A549 (cell line): Measurements from ENCODE around the gene EBF3. TPM values are rescaled to one million over a fixed set of nuclear protein-coding genes. Genes with fewer than 3 reads are reported as not detected.

ENCODE experiments used
- ATAC-seq, 2 experiments: fragments of 200-7000 bp in 1 of 2; fragments of >200 bp in 1 of 2; cut with Nextera tagmentation in 1 of 2; cut with Tn5 transposase in 1 of 2; 3 replicates each; pipeline versions ENCODE4 v1.8.0 to v1.9.1; 2018 to 2020; ENCODE audit warnings: mild to moderate bottlenecking in 1 of 2, moderate library complexity in 1 of 2
- CTCF ChIA-PET: fragments of 300-600 bp; sonication (Branson Sonifier 250); formaldehyde crosslinking; extraction: SDS; loops from one replicate; lab custom pipeline; 2021; ENCODE audit warnings: antibody characterized with exemption, inconsistent platforms; lab: Yijun Ruan, JAX
- POLR2A ChIA-PET: fragments of 350-600 bp; formaldehyde crosslinking; extraction: SDS; loops from one replicate; lab custom pipeline; 2021; ENCODE audit warnings: antibody characterized with exemption, inconsistent platforms; lab: Yijun Ruan, JAX
- DNase-seq, 2 experiments: peaks; one replicate each; pipeline versions ENCODE4 v3.0.0 to v3.0.0-alpha.2; 2011 to 2016; ENCODE audit warnings: low read depth in 1 of 2, low spot score in 1 of 2
- FAIRE-seq: peaks from 2 replicates; lab custom pipeline; 2011; peaks lifted over from hg19 to GRCh38; lab: Jason Lieb, UNC
- H3K27ac ChIP-seq, 2 experiments: fragments of >200 bp; sonication (Bioruptor Twin); formaldehyde crosslinking; 3 replicates each; pipeline ENCODE4 v1.5.1; 2016 to 2017
- H3K4me1 ChIP-seq: fragments of >200 bp; sonication (Bioruptor Twin); formaldehyde crosslinking; 3 replicates; pipeline ENCODE4 v1.6.1; 2016
- H3K4me2 ChIP-seq: fragments of >200 bp; sonication (Bioruptor Twin); formaldehyde crosslinking; 3 replicates; pipeline ENCODE4 v1.6.1; 2016
- H3K4me3 ChIP-seq: fragments of >200 bp; sonication (Bioruptor Twin); formaldehyde crosslinking; 3 replicates; pipeline ENCODE4 v1.5.1; 2016
- H3K9me3 ChIP-seq: fragments of >200 bp; sonication (Bioruptor Twin); formaldehyde crosslinking; 3 replicates; pipeline ENCODE4 v1.6.1; 2016
- BCL3 ChIP-seq: fragments of >200 bp; sonication (Bioruptor Twin); formaldehyde crosslinking; IDR thresholded peaks from 3 replicates; pipeline ENCODE4 v1.6.1; 2016
- BHLHE40 ChIP-seq: IDR thresholded peaks from 2 replicates; pipeline ENCODE4 v1.6.1; 2012; ENCODE audit warnings: low read depth, low read length, inconsistent platforms
- CBX2 ChIP-seq: fragments of 200-600 bp; sonication (generic); IDR thresholded peaks from 2 replicates; pipeline ENCODE4 v1.6.1; 2016; ENCODE audit warnings: low read depth, mild to moderate bottlenecking, borderline replicate concordance
- CBX8 ChIP-seq: fragments of 200-600 bp; sonication (generic); IDR thresholded peaks from 2 replicates; pipeline ENCODE4 v1.6.1; 2016
- CEBPB ChIP-seq, 2 experiments: fragments of >200 bp in 1 of 2; sonication (Bioruptor Twin) in 1 of 2; formaldehyde crosslinking in 1 of 2; IDR thresholded peaks; 2 replicates each; pipeline ENCODE4 v1.6.1; 2012 to 2016
- CHD2 ChIP-seq: fragments of 150-350 bp; IDR thresholded peaks from 2 replicates; pipeline ENCODE4 v1.6.1; 2014; ENCODE audit warnings: low read length; ENCODE audit not compliant: partially characterized antibody
- E2F6 ChIP-seq: IDR thresholded peaks from 2 replicates; pipeline ENCODE4 v1.6.1; 2012; ENCODE audit warnings: low read depth, borderline replicate concordance
- EP300 ChIP-seq, 2 experiments: fragments of >200 bp; sonication (Bioruptor Twin); formaldehyde crosslinking; IDR thresholded peaks; 2 replicates in 1 of 2; 3 replicates in 1 of 2; pipeline ENCODE4 v1.6.1; 2016 to 2017
- ESRRA ChIP-seq: fragments of 150-350 bp; IDR thresholded peaks from 2 replicates; pipeline ENCODE4 v1.6.1; 2014; ENCODE audit warnings: mild to moderate bottlenecking, low read length, borderline replicate concordance
- FOSL2 ChIP-seq, 2 experiments: fragments of 450-650 bp in 1 of 2; fragments of >200 bp in 1 of 2; sonication (Bioruptor Twin) in 1 of 2; formaldehyde crosslinking; IDR thresholded peaks; 2 replicates each; pipeline versions ENCODE4 v1.5.0 to v1.6.1; 2016 to 2020; ENCODE audit warnings: mild to moderate bottlenecking in 1 of 2, moderate library complexity in 1 of 2
- HDAC2 ChIP-seq: fragments of 200-600 bp; sonication (generic); IDR thresholded peaks from 2 replicates; pipeline ENCODE4 v1.6.1; 2016
- HMGXB4 ChIP-seq: fragments of 250-450 bp; sonication (Bioruptor Pico); IDR thresholded peaks from 2 replicates; pipeline ENCODE4 v1.5.0; 2021; ENCODE audit warnings: mild to moderate bottlenecking, moderate library complexity, borderline replicate concordance
- HOXA7 ChIP-seq: fragments of 250-450 bp; sonication (Bioruptor Pico); IDR thresholded peaks from 2 replicates; pipeline ENCODE4 v1.5.0; 2020; ENCODE audit warnings: mild to moderate bottlenecking, moderate library complexity
- HOXB13 ChIP-seq: fragments of 250-450 bp; sonication (Bioruptor Pico); IDR thresholded peaks from 2 replicates; pipeline ENCODE4 v1.5.0; 2020; ENCODE audit warnings: low read depth, mild to moderate bottlenecking, moderate library complexity
- KDM1A ChIP-seq: fragments of 200-600 bp; sonication (generic); IDR thresholded peaks from 2 replicates; pipeline ENCODE4 v1.6.1; 2016; ENCODE audit warnings: low read depth, mild to moderate bottlenecking
- PHF8 ChIP-seq: fragments of 200-600 bp; sonication (generic); IDR thresholded peaks from 2 replicates; pipeline ENCODE4 v1.6.1; 2016; ENCODE audit warnings: low read depth, mild to moderate bottlenecking, antibody characterized with exemption, moderate library complexity, borderline replicate concordance
- RAD21 ChIP-seq, 2 experiments: fragments of >200 bp in 1 of 2; sonication (Bioruptor Twin) in 1 of 2; formaldehyde crosslinking in 1 of 2; IDR thresholded peaks in 1 of 2; conservative IDR thresholded peaks in 1 of 2; 2 replicates in 1 of 2; 3 replicates in 1 of 2; pipeline ENCODE4 v1.6.1; 2012 to 2018; ENCODE audit warnings: inconsistent platforms in 1 of 2
- RCOR1 ChIP-seq: fragments of 150-350 bp; IDR thresholded peaks from 2 replicates; pipeline ENCODE4 v1.6.1; 2014; ENCODE audit warnings: antibody characterized with exemption, low read length, low read depth
- REST ChIP-seq: fragments of 200-600 bp; sonication (generic); IDR thresholded peaks from 2 replicates; pipeline ENCODE4 v1.6.1; 2016; ENCODE audit warnings: antibody characterized with exemption, mild to moderate bottlenecking, moderate library complexity
- RFX5 ChIP-seq: fragments of 450-650 bp; IDR thresholded peaks from 2 replicates; pipeline ENCODE4 v1.7.1; 2014; ENCODE audit warnings: antibody characterized with exemption, mild to moderate bottlenecking, moderate library complexity
- TFCP2L1 ChIP-seq: fragments of 250-450 bp; sonication (Bioruptor Pico); IDR thresholded peaks from 2 replicates; pipeline ENCODE4 v1.5.0; 2021; ENCODE audit warnings: mild to moderate bottlenecking
- TP53 ChIP-seq: fragments of 250-450 bp; sonication (Bioruptor Pico); IDR thresholded peaks from 2 replicates; pipeline ENCODE4 v1.5.0; 2021; ENCODE audit warnings: mild to moderate bottlenecking, moderate library complexity
- ZC3H11A ChIP-seq: fragments of 450-650 bp; IDR thresholded peaks from 2 replicates; pipeline ENCODE4 v1.6.1; 2014; ENCODE audit warnings: antibody characterized with exemption, mild to moderate bottlenecking
- WGBS: methylation state at CpG from one replicate; pipeline ENCODE4 v1.1.6; 2017; ENCODE audit errors: missing lambda C conversion rate; 5-methylcytosine and 5-hydroxymethylcytosine counted together
- polyA plus RNA-seq, 4 experiments: library from polyadenylated mRNA; depleted of rRNA in 3 of 4; stranded (reverse); fragments of >200 nt; fragmentation: RNase III in 1 of 4; extraction: RNeasy Plus Mini Kit Qiagen cat#74134 plus additional on column Dnase treatment in 1 of 4; gene quantifications; 2 replicates in 3 of 4; 3 replicates in 1 of 4; pipeline ENCODE4 v1.2.3, GENCODE V29; 2011 to 2017

Gene EBF3
- polyA plus RNA-seq, 2 of the 4 experiments (the other 2 are of a cell fraction): 0.12 TPM; not detected in 1

- FAIRE-seq (no peak), DNase-seq (no peak), ATAC-seq (no peak)
- H3K4me1 ChIP-seq: no peaks in the 10 kb centered on the region
- no peak overlapping the region for H3K27ac ChIP-seq
- no peak for TF ChIP-seq CEBPB (IDR thresholded peaks at IDR 0.05)
- no peak for TF ChIP-seq ZC3H11A
- TF ChIP-seq CBX8: no peak
- no peak for TF ChIP-seq BHLHE40
- no peak for TF ChIP-seq HDAC2
- no peak for TF ChIP-seq E2F6
- TF ChIP-seq EP300 (IDR thresholded peaks at IDR 0.05): no peak
- CTCF ChIA-PET: interaction anchor here (0.6 kb wide), 1 partner anchor 1768 kb away, joined by 5 read pairs; no protein-coding TSS in a partner anchor
- no peak overlapping the region for H3K4me3 ChIP-seq
- 37% methylated on average over 17 of the region's 17 CpGs for WGBS
- H3K4me2 ChIP-seq: no peak overlapping the region
- H3K9me3 ChIP-seq: no peaks in the 10 kb centered on the region
- POLR2A ChIA-PET: no interaction called here
Observed at GRCh38 chr10:129790715-129791446, 173.2 kb downstream of the EBF3 start.

- Histone ChIP-seq H3K4me3 (no peak overlapping the region), H3K4me1 (no peaks in the 10 kb centered on the region), H3K4me2 (no peak overlapping the region)
- CTCF ChIA-PET: no interaction called here
- DNase-seq (no peak), ATAC-seq (no peak)
- POLR2A ChIA-PET: no interaction called here
- 53% methylated on average over 5 of the region's 10 CpGs for WGBS
- TF ChIP-seq RCOR1 (no peak), HMGXB4 (CRISPR knock-in tag) (no peak), TP53 (CRISPR knock-in tag) (no peak), HOXB13 (CRISPR knock-in tag) (no peak), KDM1A (no peak), HOXA7 (no peak), BCL3 (no peak), TFCP2L1 (no peak), PHF8 (no peak), CBX2 (no peak), FOSL2 (IDR thresholded peaks at IDR 0.05) (no peak), FOSL2 (CRISPR knock-in tag; IDR thresholded peaks at IDR 0.05) (no peak), ESRRA (no peak), RFX5 (no peak), REST (no peak), CHD2 (no peak), RAD21 (conservative IDR thresholded peaks at IDR 0.05 in 1 of 2, IDR thresholded peaks at IDR 0.05 in 1 of 2) (no peak)
- TF ChIP-seq, all 56 proteins: peak for 0
- H3K27ac ChIP-seq: no peak overlapping the region
- no peak for FAIRE-seq
- H3K9me3 ChIP-seq: no peaks in the 10 kb centered on the region
Observed at GRCh38 chr10:129788215-129788614, 175.9 kb downstream of the EBF3 start.
